Bone marrow (tissue), 2 donors: ENCODE results near the gene FXYD4.

ENCODE experiments used
- DNase-seq, 2 donors: peaks; one replicate each; lab custom pipeline; 2025; lab: John Stamatoyannopoulos, UW

The FXYD4 gene

DNA sequence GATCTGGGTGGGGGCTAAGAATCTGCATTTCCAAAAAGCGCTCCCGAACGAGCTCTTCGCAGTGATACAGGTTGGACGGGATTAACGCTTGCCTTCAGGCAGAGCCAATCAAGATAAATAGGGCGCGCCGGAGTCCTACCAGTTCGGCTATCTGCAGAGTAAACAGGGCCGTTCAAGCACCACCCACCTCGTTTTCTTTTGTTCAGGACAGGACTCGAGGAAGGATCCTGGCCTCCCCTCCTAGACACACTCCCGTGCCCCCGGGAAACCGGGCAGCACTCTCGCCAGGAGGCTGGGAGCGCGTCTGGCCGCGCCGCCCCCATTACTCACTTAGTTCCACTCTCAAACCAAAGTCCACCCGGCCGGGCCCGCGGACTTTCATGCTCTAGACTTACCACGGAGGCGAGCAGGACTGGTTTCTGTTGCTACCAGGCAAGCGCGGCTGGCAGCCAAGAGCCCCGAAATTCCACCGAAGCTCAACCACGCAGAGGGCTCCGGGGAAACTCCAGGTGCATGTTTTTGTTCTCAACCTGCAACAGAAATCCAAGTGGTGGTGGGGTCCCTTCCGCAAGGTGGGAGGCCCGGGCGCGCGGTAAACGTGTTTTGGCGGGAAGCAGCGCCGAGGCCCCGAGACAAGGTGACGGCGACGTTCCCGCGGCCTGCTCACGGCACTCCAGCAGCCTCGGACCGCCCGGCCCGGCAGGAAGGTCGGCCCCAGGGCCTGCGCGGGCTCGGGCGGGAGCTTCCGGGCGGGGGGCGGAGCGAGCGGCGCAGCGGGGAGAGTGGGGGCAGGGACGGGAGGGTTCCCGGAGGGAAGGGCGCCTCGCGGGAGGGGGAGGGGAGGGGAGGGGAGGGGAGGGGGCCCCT is 24.9 kb downstream of the FXYD4 start:
- peak in 1 of 2 donors; percentile 69 for DNase-seq

DNA sequence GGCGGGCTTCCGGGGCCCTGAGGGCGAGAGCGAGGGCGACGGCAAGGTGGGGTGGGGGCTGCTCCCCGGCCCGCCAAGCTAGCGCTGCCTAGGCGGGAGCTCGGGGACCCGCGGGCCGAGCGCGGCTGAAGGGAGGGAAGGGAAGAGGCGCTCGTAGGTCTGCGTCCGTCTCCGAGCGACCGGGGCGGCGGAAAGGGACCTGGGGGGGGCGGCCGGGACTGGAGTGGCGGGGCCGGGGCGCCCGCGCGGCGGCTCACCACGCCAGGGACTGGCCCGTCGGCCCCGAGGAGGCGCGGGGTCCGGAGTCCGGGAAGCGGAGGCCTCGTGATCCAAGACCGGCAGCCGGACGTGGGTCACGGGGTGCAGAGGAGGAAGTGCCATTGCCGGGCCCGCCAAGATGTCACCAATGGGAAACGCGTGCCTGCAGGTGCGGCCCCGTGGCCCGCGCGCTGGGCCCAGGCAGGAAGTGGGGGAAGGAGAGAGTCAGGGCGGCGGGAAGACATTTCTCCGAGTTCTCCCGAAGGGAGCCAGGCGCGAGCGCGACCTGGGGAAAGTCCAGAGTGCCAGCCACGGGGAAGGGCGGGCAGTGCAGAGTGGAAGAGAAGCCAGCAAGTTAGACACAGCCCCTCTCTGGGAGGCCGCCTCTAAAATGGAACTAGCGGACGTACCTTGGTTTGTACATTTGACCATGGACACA is 25.6 kb downstream of the FXYD4 start:
- peak; percentile 7 to 88 for DNase-seq

DNA sequence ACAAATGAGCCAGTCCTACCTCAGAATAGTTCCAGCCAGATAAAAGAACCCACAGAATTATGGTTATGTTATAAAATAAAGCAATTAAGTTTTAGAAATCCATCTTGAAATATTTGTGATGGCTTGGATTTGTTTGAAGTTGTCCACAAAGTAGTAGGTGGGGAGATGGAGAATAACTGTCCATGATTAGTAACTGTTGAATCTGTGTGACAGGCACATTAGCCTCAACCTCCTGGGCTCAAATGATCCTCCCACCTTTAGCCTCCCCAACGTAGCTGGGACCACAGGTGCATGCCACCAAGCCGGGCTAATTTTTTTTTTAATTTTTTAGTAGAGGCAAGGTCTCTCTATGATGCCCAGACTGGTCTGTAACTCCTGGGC is 27.5 kb downstream of the FXYD4 start:
- no peak for DNase-seq

DNA sequence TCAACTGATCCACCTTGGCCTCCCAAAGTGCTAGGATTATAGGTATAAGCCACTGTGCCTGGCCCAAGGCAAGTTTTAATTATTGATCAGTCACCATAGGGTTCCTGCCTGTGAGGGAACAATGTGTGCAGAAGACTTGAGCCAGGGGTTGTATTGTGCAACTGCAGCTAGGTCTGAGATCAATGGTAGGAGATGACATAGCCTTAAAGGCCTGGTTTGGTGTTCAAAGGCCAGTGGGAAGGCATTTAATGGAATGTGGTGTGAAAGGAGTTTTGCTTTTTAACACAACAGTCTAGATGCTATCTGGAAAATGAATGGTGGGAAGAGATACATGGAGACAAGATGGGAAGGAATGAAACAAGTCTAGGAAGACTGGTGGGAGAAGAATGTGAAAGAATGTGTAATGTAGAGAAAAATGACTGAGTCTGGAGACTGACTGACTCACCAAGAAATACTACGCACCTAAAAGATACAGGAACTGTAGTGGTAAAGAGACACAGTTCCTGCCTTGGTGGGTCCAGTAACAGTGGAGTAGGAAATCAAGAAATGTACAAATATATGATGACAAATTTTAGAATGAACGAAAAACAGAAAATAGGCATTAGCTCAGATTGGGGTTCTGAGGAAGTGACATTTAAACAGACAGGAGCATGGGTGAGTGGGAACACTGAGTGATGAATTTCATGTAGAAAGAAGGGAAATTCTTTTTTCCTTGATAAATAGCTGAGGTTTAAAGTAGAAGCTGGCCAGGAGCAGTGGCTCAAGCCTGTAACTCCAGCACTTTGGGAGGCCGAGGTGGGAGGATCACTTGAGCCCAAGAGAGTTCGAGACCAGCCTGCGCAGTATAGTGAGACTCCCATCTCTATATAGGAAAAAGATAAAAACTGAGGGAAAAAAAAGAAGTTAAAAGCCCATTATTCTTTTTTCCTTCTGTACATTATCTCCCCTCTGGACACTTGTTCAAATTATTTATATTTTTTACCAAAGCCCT is 28.2 kb downstream of the FXYD4 start:
- DNase-seq = no peak

DNA sequence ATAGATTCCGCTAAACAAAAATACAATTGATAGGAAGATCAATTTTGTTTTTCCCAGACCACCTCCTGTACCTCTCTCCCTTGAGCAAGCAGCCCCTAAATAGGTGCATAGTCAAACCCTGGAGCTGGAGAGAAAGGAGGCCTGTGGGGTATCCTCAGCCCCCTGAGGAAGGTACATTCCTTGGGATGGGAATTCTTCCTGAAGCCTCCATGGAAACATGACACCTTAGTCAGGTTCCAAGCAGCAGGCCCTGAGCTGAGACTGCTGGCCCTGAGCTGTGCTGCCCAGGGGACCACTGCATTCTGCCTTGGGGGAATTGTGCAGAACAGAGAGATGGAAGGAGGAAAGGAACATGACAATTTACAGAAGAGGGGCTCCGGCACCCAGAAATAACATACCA is 30.2 kb downstream of the FXYD4 start:
- DNase-seq = no peak

DNA sequence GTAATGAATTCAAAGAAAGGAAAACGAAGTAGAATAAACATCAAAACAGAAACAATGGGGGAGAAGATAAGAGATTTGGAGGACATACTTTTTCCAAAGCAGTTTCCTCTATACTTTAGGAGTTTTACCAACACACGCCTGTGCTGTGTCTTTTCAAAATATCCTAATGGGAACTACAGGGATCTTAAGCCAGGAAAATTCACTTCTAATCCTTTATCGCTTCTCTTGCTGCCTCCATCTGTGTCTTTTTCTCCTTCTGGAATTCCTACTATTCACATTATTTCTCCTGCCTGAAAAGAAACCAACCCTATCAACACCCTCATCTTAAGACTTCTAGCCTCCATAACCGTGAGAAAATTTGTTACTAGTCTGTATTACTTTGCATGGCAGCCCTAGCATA is 30.7 kb downstream of the FXYD4 start:
- DNase-seq = no peak

DNA sequence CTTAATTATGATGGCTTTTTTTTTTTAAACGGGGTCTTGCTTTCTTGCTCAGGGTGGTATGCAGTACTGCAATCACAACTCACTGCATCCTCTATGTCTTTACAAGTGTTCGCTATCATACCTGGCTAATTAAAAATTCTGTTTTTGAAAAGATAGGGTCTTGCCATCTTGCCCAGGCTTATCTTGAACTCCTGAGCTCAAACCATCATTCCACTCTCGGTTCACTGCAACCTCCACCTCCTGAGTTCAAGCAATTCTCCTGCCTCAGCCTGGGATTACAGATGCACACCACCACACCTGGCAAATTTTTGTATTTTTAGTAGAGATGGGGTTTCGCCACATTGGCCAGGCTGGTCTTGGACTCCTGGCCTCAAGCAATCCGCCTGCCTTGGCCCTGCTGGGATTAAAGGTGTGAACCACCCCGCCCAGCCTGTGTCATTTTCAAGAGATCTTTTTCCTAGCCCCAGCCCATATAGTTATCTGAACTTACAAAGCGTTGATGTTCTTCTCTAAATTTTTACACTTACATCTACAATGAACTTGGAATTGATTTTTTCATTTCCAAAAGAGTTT is 31.5 kb downstream of the FXYD4 start:
- DNase-seq = no peak

DNA sequence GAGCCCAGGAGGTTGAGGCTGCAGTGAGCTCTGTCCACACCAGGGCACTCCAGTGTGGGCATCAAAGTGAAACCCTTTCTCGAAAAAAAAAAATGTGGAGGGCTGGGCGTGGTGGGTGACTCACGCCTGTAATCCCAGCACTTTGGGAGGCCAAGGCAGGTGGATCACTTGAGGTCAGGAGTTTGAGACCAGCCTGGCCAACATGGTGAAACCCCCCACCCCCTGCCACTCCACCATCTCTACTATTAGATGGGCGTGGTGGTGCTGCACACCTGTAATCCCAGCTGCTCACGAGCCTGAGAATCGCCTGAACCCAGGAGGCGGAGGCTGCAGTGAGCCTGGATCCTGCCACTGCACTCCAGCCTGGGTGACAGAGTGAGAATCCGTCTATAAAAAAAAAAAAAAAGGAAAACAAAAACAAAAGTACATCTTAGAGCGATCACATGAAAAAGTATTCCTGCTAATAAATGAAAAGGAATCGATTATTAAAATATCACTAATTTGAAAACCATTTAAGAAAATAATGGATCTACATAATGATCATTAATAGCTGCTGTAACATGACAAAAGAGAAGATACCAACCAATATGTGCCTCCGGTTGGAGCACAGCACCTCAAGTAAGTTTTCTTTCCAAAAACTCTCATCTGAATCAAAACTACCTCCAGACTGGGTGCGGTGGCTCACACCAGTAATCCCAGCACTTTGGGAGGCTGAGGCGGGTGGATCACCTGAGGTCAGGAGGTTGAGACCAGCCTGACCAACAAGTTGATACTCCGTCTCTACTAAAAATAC is 32.7 kb downstream of the FXYD4 start:
- DNase-seq = no peak

DNA sequence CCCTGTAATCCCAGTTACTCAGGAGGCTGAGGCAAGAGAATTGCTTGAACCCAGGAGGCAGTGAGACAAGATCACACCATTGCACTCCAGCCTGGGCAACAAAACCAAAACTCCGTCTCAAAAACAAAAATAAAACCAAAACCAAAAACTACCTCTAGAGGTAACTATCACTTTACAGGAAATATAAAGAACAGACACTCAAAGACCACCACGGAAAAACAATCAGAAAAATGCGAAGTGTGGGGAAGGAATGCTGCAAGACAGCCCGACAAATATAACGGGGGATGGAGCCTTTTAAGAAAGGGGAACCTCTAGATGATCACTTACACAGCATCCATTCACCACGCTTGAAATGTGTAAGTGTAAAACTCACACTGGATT is 33.3 kb downstream of the FXYD4 start:
- no peak for DNase-seq

DNA sequence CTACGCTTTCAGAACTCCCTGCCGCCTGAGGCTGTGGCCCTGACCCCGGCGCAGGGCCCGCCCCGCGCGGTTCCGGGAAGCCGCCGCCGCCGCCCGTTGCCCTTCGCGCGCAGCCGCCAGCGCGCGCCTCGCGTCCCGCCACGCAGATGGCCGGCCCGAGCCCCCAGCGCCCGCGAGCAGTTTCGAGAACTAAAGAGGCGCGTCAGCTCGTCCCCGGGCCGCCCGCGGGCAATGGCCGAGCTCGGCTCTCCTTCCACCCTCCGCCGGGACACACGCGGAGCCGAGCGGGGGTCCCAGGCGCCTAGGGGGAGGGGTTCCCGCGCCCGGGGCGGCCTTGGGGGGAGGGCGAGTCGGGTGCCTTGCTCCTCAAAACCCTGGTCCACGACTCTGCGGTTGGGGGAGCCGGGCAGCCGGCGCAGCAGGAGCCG is 35.7 kb downstream of the FXYD4 start:
- DNase-seq = no peak

DNA sequence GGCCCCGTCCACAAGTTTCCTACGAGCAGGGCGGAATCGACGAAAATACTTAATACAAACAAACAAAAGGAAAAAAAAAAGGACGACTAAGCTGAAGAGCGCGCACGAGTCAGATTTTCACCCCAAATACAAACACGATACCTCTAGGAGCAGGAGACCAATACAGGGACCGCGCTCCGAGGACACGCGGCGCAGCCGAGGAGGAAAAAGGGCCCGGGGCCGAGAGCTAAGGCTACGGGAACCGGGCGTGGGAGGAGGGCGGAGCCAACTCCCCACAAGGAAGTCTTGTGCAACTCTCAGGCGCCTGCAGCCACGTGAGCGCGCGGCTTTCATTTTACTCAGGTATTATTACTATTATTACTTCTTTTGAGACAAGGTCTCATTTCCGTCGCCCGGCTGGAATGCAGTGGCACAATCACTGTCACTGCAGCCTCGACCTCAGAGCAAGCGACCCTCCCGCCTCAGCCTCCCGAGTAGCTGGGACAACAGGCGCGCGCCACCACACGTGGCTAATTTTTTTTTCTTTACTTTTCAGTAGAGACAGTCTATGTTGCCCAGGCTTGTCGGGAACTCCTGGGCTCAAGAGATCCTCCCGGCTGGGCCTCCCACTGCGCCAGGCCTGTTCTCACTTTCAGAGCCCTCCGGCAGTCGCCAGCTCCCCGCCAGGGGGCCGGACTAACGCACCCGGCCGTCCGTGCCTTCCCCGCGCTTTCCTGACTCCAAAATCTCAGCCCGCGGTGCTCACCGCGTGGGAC is 36.3 kb downstream of the FXYD4 start:
- peak; percentile 59 to 69 for DNase-seq

DNA sequence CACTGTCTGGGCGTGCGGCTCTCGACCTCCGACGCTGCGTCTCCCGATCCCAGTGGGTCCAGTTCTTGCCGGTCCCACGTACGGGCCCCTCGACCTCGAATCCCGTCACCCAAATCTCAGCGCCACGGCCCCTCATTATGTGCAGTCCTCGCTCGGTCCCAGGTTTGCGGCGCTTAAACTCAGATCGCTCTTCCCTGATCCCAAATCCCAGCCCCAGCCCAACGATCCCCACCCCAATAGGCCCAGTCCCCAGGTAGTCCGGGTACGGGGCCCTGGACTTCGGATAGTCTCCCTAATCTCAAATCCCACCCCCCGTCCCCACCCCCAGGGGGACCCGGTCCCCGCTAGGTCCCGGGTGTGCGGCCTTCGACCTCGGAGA is 36.9 kb downstream of the FXYD4 start:
- no peak for DNase-seq

DNA sequence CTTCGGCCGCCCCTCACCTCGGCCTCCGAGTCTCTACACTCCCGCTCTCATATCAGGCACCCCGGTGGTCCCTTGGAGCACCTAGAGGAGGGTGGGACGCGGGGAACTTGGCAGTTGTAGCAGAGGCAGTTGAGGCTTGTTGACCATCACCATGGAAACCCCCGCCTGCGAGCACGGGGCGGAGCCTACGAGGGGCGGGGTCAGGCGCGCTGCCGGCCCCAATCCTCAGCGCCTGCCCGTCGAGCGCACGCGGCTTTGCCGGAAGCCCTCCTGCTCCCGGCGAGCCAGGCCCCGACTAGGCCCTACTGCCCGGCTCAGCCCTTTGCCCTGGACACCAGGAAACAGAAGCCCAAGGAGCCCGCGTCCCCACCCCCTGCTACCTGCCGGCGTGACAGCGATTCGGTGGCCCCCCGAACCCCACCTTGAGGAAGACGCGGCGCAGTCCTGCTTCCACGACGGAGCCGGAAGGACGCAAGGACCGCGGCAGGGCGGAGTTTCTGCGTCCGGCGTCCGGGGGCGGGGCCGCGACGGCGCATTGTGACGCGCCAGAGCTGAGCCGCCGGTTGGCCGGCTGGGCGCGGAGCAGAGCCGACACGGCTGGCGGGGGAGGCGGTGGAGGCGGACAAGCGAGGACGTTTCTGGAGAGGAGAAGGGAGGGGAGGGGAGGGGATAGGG is 37.4 kb downstream of the FXYD4 start, which contains the start of gene HNRNPF:
Gene HNRNPF, minus strand, starts transcription at position 477 of the 675 bp plus-strand sequence. CDS start 21,302 bp downstream, outside the sequence.
- DNase-seq = peak; percentile 77 to 93

DNA sequence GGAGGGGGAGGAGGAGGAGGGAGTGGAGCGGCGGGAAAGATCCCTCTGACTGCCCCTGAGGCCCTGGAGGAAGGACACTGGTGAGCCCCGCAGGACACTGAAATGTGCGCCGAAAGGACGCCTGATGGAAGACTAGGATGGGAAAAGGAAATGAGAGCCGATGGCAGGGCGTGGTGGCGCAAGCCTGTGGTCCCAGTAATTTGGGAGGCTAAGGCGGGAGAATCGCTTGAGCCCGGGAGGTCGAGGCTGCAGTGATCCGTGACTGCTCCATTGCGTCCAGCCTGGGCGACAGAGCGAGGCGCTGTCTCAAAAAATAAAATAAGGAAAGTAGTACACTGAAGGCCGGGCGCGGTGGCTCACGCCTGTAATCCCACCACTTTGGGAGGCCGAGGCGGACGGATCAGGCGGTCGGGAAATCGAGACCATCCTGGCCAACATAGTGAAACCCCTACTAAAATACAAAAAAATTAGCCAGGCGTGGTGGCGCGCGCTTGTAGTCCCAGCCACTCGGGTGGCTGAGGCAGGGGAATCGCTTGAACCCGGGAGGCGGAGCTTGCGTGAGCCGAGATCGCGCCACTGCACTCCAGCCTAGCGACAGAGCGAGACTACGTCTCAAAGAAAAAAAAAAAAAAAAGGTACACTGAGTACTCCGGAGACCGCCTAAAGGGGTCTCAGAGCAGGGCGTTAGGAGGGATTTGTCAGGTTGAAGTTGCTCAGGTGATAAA is 38.1 kb downstream of the FXYD4 start:
- peak in 1 of 2 donors; percentile 89 for DNase-seq

DNA sequence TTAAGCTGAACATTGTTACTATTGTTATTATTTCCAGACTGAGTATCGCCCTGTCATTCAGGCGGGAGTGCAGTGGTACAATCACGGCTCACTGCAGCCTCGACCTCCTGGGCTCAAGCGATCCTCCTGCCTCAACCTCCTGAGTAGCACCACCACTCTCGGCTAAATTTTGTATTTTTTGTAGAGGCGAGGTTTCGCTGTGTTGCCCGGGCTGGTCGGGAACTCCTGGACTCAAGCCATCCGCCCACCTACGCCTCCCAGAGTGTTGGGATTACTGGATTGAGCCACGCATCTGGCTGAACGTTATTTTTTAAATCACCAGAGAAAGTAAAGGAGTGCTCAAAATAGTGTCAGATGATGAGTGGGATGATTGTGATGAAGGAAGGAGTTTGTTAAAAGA is 38.9 kb downstream of the FXYD4 start:
- no peak for DNase-seq

DNA sequence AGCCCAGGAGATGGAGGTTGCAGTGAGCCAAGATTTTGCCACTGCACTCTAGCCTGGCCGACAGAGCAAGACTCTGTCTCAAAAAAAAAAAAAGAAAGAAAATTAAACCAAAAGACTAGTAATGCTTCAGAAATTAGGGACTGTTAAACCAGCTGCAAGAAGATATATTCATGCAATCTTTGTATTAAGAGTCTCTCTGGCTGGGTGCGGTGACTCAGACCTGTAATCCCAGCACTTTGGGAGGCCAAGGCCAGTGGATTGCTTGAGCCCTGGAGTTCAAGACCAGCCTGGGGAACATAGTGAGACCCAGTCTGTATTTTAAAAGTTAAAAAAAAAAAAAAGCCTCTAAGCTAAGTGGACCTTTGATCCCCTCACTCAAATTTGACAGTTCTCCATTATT is 40.1 kb downstream of the FXYD4 start:
- DNase-seq = no peak

DNA sequence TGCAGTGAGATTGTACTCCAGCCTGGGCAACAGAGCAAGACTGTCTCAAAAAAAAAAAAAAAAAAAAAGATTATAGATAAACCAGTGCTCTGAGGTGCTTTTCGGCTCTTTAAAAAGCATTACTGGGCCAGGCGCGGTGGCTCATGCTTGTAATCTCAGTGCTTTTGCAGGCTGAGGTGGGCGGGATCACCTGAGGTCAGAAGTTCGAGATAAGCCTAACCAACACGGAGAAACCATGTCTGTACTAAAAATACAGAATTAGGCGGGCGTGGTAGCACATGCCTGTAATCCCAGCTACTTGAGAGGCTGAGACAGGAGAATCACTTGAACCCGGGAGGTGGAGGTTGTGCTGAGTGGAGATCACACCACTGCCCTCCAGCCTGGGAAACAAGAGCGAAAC is 44.1 kb downstream of the FXYD4 start:
- DNase-seq = no peak

DNA sequence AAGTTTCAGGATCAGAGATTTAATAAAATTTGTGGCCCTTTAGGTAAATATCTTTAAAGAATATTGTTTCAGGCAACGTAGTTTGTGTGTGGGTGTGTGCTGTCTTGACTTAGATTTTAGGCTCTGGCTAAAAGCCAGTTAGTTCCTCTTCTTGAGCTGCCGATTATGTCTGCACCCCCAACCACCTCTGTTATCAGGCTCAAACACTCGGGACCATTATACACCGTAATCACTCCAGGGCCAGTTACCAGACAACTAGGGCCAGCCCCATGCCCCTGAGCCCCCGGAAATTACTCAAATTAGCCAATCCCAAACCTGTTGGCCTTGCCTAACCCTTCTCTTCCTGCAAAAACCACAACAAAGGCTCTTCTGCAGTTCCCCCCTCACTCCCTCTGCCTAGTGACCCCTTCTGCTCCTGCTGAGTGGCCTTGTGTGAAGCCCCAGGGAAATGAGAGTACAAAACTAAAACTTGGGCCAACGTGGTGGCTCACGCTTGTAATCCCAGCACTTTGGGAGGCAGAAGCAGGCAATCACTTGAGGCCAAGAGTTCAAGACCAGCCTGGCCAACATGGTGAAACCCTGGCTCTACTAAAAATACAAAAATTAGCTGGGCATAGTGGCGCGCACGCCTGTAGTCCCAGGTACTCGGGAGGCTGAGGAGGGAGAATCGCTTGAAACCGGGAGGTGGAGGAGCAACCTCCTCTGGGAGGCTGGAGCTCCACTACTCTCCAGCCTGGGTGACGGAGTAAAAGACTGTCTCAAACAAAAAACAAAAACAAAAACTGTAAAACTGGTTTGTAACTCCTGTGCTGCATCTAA is 46.7 kb downstream of the FXYD4 start:
- peak; percentile 41 to 98 for DNase-seq
